SK-N-SH (cell line): ENCODE results near the gene MED22.

ENCODE experiments used
- CHD2 ChIP-seq: fragments of 150-350 bp; IDR thresholded peaks from 2 replicates; pipeline ENCODE4 v1.6.1; 2018; ENCODE audit warnings: low read length; ENCODE audit not compliant: partially characterized antibody
- EZH2phosphoT487 ChIP-seq: fragments of 200-600 bp; sonication (generic); IDR thresholded peaks from 2 replicates; pipeline ENCODE4 v1.6.1; 2017; ENCODE audit warnings: low read depth, mixed run types, mild to moderate bottlenecking, antibody characterized with exemption, moderate library complexity, borderline replicate concordance
- NFIC ChIP-seq: IDR thresholded peaks from 2 replicates; pipeline ENCODE4 v1.4.0; 2012; ENCODE audit warnings: borderline replicate concordance
- POLR2AphosphoS5 ChIP-seq: IDR thresholded peaks from 2 replicates; pipeline ENCODE4 v1.6.1; 2012; ENCODE audit warnings: low read depth, low read length
- TF ChIP-seq, protein P1 (sequence below): fragments of 200-600 bp; sonication (generic); IDR thresholded peaks from 2 replicates; pipeline ENCODE4 v1.6.1; 2017; ENCODE audit warnings: antibody characterized with exemption, mild to moderate bottlenecking, moderate library complexity

GRCh38 chr9:133333011-133333410, 14.9 kb downstream of the MED22 start:
- TF ChIP-seq, protein P1, sequence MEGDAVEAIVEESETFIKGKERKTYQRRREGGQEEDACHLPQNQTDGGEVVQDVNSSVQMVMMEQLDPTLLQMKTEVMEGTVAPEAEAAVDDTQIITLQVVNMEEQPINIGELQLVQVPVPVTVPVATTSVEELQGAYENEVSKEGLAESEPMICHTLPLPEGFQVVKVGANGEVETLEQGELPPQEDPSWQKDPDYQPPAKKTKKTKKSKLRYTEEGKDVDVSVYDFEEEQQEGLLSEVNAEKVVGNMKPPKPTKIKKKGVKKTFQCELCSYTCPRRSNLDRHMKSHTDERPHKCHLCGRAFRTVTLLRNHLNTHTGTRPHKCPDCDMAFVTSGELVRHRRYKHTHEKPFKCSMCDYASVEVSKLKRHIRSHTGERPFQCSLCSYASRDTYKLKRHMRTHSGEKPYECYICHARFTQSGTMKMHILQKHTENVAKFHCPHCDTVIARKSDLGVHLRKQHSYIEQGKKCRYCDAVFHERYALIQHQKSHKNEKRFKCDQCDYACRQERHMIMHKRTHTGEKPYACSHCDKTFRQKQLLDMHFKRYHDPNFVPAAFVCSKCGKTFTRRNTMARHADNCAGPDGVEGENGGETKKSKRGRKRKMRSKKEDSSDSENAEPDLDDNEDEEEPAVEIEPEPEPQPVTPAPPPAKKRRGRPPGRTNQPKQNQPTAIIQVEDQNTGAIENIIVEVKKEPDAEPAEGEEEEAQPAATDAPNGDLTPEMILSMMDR, result no peak
- TF ChIP-seq POLR2AphosphoS5 (no peak), CHD2 (no peak), EZH2phosphoT487 (no peak), NFIC (no peak)
